ENCODE measurements around the gene LY6G5B. TPM values are rescaled to one million over a fixed set of nuclear protein-coding genes. Genes with fewer than 3 reads are reported as not detected.

The LY6G5B gene
- total RNA-seq, 6 experiments from 2014 or later: 4.6 to 6.0 (median 5.3) TPM

DNA sequence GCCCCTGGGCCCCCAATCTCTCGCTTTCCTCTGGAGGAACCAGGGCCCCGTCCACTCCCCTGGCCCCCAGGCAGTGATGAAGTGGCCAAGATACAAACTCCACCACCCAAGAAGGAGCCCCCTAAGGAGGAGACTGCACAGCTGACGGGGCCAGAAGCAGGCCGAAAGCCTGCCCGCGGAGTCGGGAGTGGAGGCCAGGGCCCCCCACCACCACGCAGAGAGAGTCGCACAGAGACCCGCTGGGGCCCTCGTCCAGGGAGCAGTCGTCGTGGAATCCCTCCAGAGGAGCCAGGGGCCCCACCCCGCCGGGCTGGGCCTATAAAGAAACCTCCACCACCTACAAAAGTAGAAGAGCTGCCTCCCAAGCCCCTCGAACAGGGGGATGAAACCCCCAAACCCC lies 38.6 kb upstream of the LY6G5B start:
- TF ChIP-seq, protein P1, sequence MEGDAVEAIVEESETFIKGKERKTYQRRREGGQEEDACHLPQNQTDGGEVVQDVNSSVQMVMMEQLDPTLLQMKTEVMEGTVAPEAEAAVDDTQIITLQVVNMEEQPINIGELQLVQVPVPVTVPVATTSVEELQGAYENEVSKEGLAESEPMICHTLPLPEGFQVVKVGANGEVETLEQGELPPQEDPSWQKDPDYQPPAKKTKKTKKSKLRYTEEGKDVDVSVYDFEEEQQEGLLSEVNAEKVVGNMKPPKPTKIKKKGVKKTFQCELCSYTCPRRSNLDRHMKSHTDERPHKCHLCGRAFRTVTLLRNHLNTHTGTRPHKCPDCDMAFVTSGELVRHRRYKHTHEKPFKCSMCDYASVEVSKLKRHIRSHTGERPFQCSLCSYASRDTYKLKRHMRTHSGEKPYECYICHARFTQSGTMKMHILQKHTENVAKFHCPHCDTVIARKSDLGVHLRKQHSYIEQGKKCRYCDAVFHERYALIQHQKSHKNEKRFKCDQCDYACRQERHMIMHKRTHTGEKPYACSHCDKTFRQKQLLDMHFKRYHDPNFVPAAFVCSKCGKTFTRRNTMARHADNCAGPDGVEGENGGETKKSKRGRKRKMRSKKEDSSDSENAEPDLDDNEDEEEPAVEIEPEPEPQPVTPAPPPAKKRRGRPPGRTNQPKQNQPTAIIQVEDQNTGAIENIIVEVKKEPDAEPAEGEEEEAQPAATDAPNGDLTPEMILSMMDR (IDR thresholded peaks at IDR 0.05): no peak
- Mint-ChIP-seq H3K27ac (peak overlapping the region; percentile 61), H3K4me1 (ENCODE audit: low read depth) (peaks cover 40% of the 10 kb centered on the region), H3K27me3 (ENCODE audit: insufficient read depth) (peaks cover 5% of the 10 kb centered on the region), H3K36me3 (ENCODE audit: low read depth) (peaks cover 57% of the 10 kb centered on the region), H3K9me3 (no peaks in the 10 kb centered on the region), H3K4me3 (no peak overlapping the region)
- no peak for DNase-seq

DNA sequence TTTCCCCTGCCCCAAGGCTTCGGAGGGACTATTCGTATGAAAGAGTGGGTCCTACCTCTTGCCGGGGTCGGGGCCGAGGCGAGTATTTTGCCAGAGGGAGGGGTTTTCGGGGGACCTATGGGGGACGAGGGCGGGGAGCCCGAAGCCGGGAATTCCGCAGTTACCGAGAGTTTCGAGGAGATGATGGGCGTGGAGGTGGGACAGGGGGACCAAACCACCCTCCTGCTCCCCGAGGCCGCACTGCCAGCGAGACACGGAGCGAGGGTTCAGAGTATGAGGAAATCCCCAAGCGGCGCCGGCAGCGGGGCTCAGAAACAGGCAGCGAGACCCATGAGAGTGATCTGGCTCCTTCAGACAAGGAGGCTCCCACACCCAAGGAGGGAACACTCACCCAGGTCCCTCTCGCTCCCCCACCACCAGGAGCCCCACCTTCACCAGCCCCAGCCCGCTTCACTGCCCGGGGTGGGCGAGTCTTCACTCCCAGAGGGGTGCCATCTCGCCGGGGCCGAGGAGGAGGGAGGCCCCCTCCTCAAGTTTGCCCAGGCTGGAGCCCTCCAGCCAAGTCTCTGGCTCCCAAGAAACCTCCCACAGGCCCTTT lies 38.0 kb upstream of the LY6G5B start:
- Mint-ChIP-seq H3K4me1 (ENCODE audit: low read depth) (peaks cover 40% of the 10 kb centered on the region), H3K4me3 (peak overlapping the region; percentile 13; the same call in 1 of the 2 replicates), H3K9me3 (no peaks in the 10 kb centered on the region), H3K36me3 (ENCODE audit: low read depth) (peaks cover 57% of the 10 kb centered on the region), H3K27me3 (ENCODE audit: insufficient read depth) (peaks cover 5% of the 10 kb centered on the region), H3K27ac (no peak overlapping the region; the same call in 1 of the 2 replicates)
- DNase-seq: no peak
- TF ChIP-seq, protein P1 (IDR thresholded peaks at IDR 0.05): no peak

GRCh38 chr6:31632279-31632946 lies 37.4 kb upstream of the LY6G5B start:
- Mint-ChIP-seq H3K36me3 (ENCODE audit: low read depth) (peaks cover 57% of the 10 kb centered on the region), H3K4me1 (ENCODE audit: low read depth) (peaks cover 46% of the 10 kb centered on the region), H3K4me3 (peak overlapping the region; percentile 13; the same call in 1 of the 2 replicates), H3K27ac (peak overlapping the region; percentile 90), H3K27me3 (ENCODE audit: insufficient read depth) (peaks cover 5% of the 10 kb centered on the region), H3K9me3 (no peaks in the 10 kb centered on the region)
- DNase-seq: no peak
- TF ChIP-seq, protein P1 (IDR thresholded peaks at IDR 0.05): no peak

GRCh38 chr6:31633447-31633846 lies 36.3 kb upstream of the LY6G5B start:
- H3K4me3 Mint-ChIP-seq: no peak overlapping the region
- TF ChIP-seq, protein P1 (IDR thresholded peaks at IDR 0.05): no peak
- H3K27ac Mint-ChIP-seq: peak overlapping the region; percentile 90
- H3K9me3 Mint-ChIP-seq: no peaks in the 10 kb centered on the region
- peaks cover 52% of the 10 kb centered on the region for H3K4me1 Mint-ChIP-seq (ENCODE audit: low read depth)
- peaks cover 1% of the 10 kb centered on the region for H3K27me3 Mint-ChIP-seq (ENCODE audit: insufficient read depth)
- no peak for DNase-seq
- H3K36me3 Mint-ChIP-seq (ENCODE audit: low read depth): peaks cover 54% of the 10 kb centered on the region

DNA sequence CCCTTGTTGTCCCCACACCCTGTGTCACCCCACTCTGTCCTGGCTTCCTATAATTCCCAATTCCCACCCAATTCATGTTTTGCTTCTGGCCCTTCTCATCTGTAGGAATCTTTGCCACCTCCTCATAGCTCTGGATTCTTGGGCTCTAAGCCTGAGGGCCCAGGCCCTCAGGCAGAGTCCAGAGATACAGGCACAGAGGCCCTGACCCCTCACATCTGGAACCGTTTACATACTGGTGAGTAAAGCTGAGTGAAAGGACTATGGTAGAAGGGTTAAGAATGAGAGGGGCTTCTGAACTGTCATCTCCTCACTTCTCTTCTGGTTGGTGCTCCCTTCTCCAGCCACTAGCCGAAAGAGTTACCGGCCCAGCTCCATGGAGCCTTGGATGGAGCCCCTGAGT lies 35.6 kb upstream of the LY6G5B start:
- Mint-ChIP-seq H3K36me3 (ENCODE audit: low read depth) (peaks cover 53% of the 10 kb centered on the region), H3K27me3 (ENCODE audit: insufficient read depth) (peaks cover 5% of the 10 kb centered on the region), H3K9me3 (no peaks in the 10 kb centered on the region), H3K4me1 (ENCODE audit: low read depth) (peaks cover 58% of the 10 kb centered on the region), H3K27ac (peak overlapping the region; percentile 90), H3K4me3 (peak overlapping the region; percentile 38)
- peak; percentile 45 for DNase-seq
- TF ChIP-seq, protein P1 (IDR thresholded peaks at IDR 0.05): no peak

All from HFFc6 (cell line).